Colonic mucosa (tissue), 4 donors: ENCODE results near the gene OOSP3. TPM values are rescaled to one million over a fixed set of nuclear protein-coding genes. Genes with fewer than 3 reads are reported as not detected.

ENCODE experiments used
- DNase-seq: peaks from one replicate; pipeline ENCODE4 v3.0.0-alpha.2; 2020
- H3K27ac ChIP-seq: fragments of 200-600 bp; one replicate; pipeline ENCODE4 v1.8.0; 2021
- H3K27me3 ChIP-seq: fragments of 200-600 bp; one replicate; pipeline ENCODE4 v1.8.0; 2021
- H3K36me3 ChIP-seq: fragments of 200-600 bp; one replicate; pipeline ENCODE4 v1.8.0; 2021
- H3K4me1 ChIP-seq: fragments of 200-600 bp; one replicate; pipeline ENCODE4 v1.8.0; 2021; ENCODE audit warnings: mild to moderate bottlenecking
- H3K4me3 ChIP-seq: fragments of 200-600 bp; one replicate; pipeline ENCODE4 v1.8.0; 2021
- H3K9ac ChIP-seq, 2 donors: one replicate each; pipeline ENCODE4 v1.7.0; 2013; ENCODE audit warnings: control low read depth in 2 of 2, low read depth in 2 of 2, low read length in 2 of 2
- H3K9me3 ChIP-seq: fragments of 200-600 bp; one replicate; pipeline ENCODE4 v1.8.0; 2021
- intact Hi-C: fragments of 100-400 bp; cut with DNase I; formaldehyde crosslinking; loops from one replicate; pipeline ENCODE4 v1.14.1; 2022
- total RNA-seq, 2 donors: library from RNA; stranded (reverse); fragmentation: NEBNext Ultra II Directional in 1 of 2; extraction: Animal tissue kit (Norgen Biotek cat#: 25700) in 1 of 2; gene quantifications; one replicate each; pipeline ENCODE4 v1.2.1, GENCODE V29; 2021
- TF ChIP-seq, protein P1 (sequence below): fragments of 200-600 bp; IDR thresholded peaks from one replicate; pipeline ENCODE4 v1.8.0; 2022; ENCODE audit warnings: antibody characterized with exemption, mild to moderate bottlenecking
- donor health status: healthy.
- donor health status: DM: no; HTN: no; CAD: no.
- donor health status: DM: no; HTN: no; CAD: no.

Gene OOSP3, protein sequence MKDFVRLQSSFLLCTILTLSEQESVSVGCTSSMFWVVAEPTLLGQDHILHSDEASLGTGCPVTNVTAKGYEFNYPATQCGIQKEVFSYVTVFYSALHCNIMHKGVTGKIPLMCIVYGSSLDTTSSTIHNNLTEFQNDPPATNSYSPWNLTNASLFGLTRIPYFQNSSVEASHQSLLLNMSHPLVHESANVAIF
- total RNA-seq, result not detected

DNA sequence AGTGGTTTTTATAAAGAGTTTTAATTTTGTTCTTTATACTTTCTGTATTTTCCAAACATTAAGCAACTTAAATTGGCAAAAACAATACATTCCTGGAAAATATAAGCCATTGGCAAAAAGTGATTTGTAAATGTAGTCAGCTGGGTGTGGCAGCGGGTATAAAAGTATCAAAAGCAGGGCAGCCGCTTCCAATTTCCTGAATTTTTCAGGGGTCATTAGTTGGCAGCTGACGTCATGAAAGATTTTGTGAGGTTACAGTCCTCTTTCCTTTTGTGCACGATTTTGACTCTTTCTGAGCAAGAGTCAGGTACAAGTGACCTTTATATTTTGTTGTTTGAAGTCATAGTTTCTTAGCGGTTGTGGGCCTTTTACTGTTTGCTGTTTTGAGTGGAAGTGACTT, at the start of gene OOSP3:
OOSP3 (plus strand) TSS at position 208 of the 400 bp plus-strand sequence; CDS start at position 235, 27 bp downstream.
- TF ChIP-seq, protein P1, sequence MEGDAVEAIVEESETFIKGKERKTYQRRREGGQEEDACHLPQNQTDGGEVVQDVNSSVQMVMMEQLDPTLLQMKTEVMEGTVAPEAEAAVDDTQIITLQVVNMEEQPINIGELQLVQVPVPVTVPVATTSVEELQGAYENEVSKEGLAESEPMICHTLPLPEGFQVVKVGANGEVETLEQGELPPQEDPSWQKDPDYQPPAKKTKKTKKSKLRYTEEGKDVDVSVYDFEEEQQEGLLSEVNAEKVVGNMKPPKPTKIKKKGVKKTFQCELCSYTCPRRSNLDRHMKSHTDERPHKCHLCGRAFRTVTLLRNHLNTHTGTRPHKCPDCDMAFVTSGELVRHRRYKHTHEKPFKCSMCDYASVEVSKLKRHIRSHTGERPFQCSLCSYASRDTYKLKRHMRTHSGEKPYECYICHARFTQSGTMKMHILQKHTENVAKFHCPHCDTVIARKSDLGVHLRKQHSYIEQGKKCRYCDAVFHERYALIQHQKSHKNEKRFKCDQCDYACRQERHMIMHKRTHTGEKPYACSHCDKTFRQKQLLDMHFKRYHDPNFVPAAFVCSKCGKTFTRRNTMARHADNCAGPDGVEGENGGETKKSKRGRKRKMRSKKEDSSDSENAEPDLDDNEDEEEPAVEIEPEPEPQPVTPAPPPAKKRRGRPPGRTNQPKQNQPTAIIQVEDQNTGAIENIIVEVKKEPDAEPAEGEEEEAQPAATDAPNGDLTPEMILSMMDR, result no peak
- H3K36me3 ChIP-seq, result no peaks in the 10 kb centered on the region
- no peak for DNase-seq
- intact Hi-C loops, result no loop called here
- no peaks in the 10 kb centered on the region for H3K9me3 ChIP-seq
- H3K27ac ChIP-seq, result no peak within 1 kb of the TSS
- no peaks in the 10 kb centered on the region for H3K4me1 ChIP-seq
- no peak within 1 kb of the TSS for H3K4me3 ChIP-seq
- H3K27me3 ChIP-seq, result no peaks in the 10 kb centered on the region
- no peak within 1 kb of the TSS for H3K9ac ChIP-seq

DNA sequence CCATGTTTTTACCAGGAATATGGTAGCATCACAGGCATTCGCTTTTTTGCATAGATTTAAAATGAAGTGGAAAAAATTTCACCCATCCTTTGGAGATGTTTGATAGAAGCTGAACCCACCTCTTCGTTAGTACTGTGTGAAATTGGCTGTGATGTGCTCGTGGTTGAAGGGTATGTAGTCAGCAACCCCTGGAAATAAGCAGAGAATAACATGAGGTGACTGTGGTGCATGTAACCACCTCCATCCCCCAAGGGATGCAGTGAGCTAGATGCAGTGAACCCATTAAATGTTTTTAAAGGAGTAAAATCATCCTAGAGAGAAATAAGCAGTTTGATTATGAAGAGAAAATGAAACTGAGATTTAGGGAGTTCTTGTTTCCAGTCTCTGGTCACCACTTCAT, 49.2 kb upstream of the OOSP3 start:
- TF ChIP-seq, protein P1, result no peak
- Histone ChIP-seq H3K4me3 (no peak overlapping the region), H3K36me3 (no peaks in the 10 kb centered on the region), H3K4me1 (no peaks in the 10 kb centered on the region), H3K9ac (no peak overlapping the region), H3K9me3 (no peaks in the 10 kb centered on the region), H3K27me3 (no peaks in the 10 kb centered on the region), H3K27ac (no peak overlapping the region)
- DNase-seq, result no peak
- intact Hi-C loops, result no loop called here

DNA sequence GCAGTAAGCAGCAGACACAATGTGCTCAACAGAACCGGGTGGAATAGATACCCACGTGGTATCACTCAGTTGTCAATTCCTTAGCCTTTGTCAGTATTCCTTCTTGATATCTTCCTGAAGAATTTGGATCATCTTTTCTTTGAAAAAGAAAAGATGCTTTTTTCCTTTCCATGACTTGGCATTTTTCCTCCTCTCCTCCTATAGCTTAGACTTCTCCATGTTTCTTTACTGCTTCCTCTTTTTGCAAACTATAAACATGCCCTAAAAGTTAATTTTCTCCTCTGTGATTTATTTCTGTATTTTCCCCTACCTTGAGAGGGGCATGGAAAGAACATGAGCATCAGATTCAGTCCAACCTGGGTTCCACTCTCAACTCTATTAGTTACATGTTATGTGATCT, 45.0 kb upstream of the OOSP3 start:
- Histone ChIP-seq H3K4me3 (no peak overlapping the region), H3K9ac (no peak overlapping the region), H3K36me3 (no peaks in the 10 kb centered on the region), H3K27me3 (no peaks in the 10 kb centered on the region), H3K4me1 (no peaks in the 10 kb centered on the region), H3K27ac (no peak overlapping the region), H3K9me3 (no peaks in the 10 kb centered on the region)
- no peak for DNase-seq
- TF ChIP-seq, protein P1, result no peak
- intact Hi-C loops, result no loop called here

DNA sequence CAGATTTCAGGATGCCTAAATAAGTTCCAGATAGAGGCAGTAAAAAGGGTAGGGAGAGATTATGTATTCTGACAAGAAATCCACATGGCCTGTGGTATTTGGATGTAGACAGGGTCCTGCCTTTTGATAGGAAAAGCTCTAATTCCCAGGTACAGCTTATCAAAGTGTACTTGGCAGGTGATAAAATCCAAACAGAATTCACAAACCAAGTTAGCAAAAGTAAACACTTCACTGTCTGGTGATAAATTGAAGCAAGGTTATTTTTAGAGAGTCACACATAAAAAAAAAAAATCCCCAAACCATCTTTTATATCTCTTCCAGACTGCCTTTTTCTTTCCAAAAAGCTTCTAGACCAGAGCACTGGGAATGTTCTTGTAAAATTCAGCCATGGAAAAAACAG, 39.0 kb upstream of the OOSP3 start:
- Histone ChIP-seq H3K27ac (no peak overlapping the region), H3K9me3 (no peaks in the 10 kb centered on the region), H3K9ac (no peak overlapping the region), H3K36me3 (no peaks in the 10 kb centered on the region), H3K4me1 (no peaks in the 10 kb centered on the region), H3K4me3 (no peak overlapping the region), H3K27me3 (no peaks in the 10 kb centered on the region)
- intact Hi-C loops, result no loop called here
- TF ChIP-seq, protein P1, result no peak
- DNase-seq, result no peak

DNA sequence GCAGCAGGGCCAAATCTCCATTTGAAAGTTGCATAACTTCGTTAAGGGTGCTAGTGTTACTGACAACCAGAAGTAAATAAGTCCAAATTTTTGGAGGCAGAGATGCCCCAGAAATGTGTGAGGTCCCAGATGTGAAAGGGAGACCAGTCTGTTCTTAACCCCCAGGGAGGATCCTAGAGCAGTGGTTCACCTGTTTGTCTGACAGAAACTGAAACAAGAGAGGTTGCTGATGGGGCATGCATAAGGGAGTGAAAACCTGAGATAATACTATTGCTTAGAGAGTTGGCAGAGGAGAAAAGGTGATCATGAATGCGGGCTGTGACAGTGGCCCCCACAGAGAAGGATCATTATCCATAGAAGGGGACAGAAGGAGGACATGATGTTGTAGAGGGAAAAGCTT, 37.1 kb upstream of the OOSP3 start:
- H3K36me3 ChIP-seq, result no peaks in the 10 kb centered on the region
- no peak overlapping the region for H3K4me3 ChIP-seq
- H3K4me1 ChIP-seq, result no peaks in the 10 kb centered on the region
- no peak overlapping the region for H3K27ac ChIP-seq
- H3K9ac ChIP-seq, result no peak overlapping the region
- H3K9me3 ChIP-seq, result no peaks in the 10 kb centered on the region
- intact Hi-C loops, result no loop called here
- TF ChIP-seq, protein P1, result no peak
- no peaks in the 10 kb centered on the region for H3K27me3 ChIP-seq
- DNase-seq, result no peak
